ENCODE measurements around the gene TIMD4.

The TIMD4 gene

GRCh38 chr5:156912869-156913268 is 50.2 kb downstream of the TIMD4 start:
- TF ChIP-seq POLR2A (IDR thresholded peaks at IDR 0.05; ENCODE audit: low read length): no peak
- TF ChIP-seq GATA1 (IDR thresholded peaks at IDR 0.05; ENCODE audit: low read depth, low read length): no peak
- no peak for DNase-seq

GRCh38 chr5:156909180-156909579 is 53.8 kb downstream of the TIMD4 start:
- no peak for DNase-seq
- TF ChIP-seq POLR2A (IDR thresholded peaks at IDR 0.05; ENCODE audit: low read length) (no peak), GATA1 (IDR thresholded peaks at IDR 0.05; ENCODE audit: low read depth, low read length) (no peak)

GRCh38 chr5:156907667-156908066 is 55.4 kb downstream of the TIMD4 start:
- no peak for DNase-seq
- TF ChIP-seq GATA1 (IDR thresholded peaks at IDR 0.05; ENCODE audit: low read depth, low read length) (no peak), POLR2A (IDR thresholded peaks at IDR 0.05; ENCODE audit: low read length) (no peak)

GRCh38 chr5:156906807-156907206 is 56.2 kb downstream of the TIMD4 start:
- DNase-seq: no peak
- TF ChIP-seq POLR2A (IDR thresholded peaks at IDR 0.05; ENCODE audit: low read length) (no peak), GATA1 (IDR thresholded peaks at IDR 0.05; ENCODE audit: low read depth, low read length) (no peak)

- no peak for DNase-seq
- TF ChIP-seq GATA1 (IDR thresholded peaks at IDR 0.05; ENCODE audit: low read depth, low read length) (no peak), POLR2A (IDR thresholded peaks at IDR 0.05; ENCODE audit: low read length) (no peak)
These were observed 66.5 kb downstream of the TIMD4 start for GRCh38 chr5:156896546-156896945.

- no peak for DNase-seq
- TF ChIP-seq POLR2A (IDR thresholded peaks at IDR 0.05; ENCODE audit: low read length) (no peak), GATA1 (IDR thresholded peaks at IDR 0.05; ENCODE audit: low read depth, low read length) (no peak)
These were observed 69.5 kb downstream of the TIMD4 start for GRCh38 chr5:156893517-156893916.

GRCh38 chr5:156892864-156893263 is 70.2 kb downstream of the TIMD4 start:
- TF ChIP-seq POLR2A (IDR thresholded peaks at IDR 0.05; ENCODE audit: low read length) (no peak), GATA1 (IDR thresholded peaks at IDR 0.05; ENCODE audit: low read depth, low read length) (no peak)
- no peak for DNase-seq

GRCh38 chr5:156892223-156892622 is 70.8 kb downstream of the TIMD4 start:
- no peak for TF ChIP-seq GATA1 (IDR thresholded peaks at IDR 0.05; ENCODE audit: low read depth, low read length)
- no peak for TF ChIP-seq POLR2A (IDR thresholded peaks at IDR 0.05; ENCODE audit: low read length)
- DNase-seq: no peak

GRCh38 chr5:156888520-156888919 is 74.5 kb downstream of the TIMD4 start:
- no peak for DNase-seq
- TF ChIP-seq GATA1 (IDR thresholded peaks at IDR 0.05; ENCODE audit: low read depth, low read length): no peak
- no peak for TF ChIP-seq POLR2A (IDR thresholded peaks at IDR 0.05; ENCODE audit: low read length)

- TF ChIP-seq GATA1 (IDR thresholded peaks at IDR 0.05; ENCODE audit: low read depth, low read length): no peak
- no peak for TF ChIP-seq POLR2A (IDR thresholded peaks at IDR 0.05; ENCODE audit: low read length)
- no peak for DNase-seq
These were observed 79.6 kb downstream of the TIMD4 start for GRCh38 chr5:156883316-156883875.

GRCh38 chr5:156879665-156880285 is 83.3 kb downstream of the TIMD4 start:
- no peak for TF ChIP-seq GATA1 (IDR thresholded peaks at IDR 0.05; ENCODE audit: low read depth, low read length)
- no peak for TF ChIP-seq POLR2A (IDR thresholded peaks at IDR 0.05; ENCODE audit: low read length)
- no peak for DNase-seq

GRCh38 chr5:156871212-156871611 is 91.8 kb downstream of the TIMD4 start:
- TF ChIP-seq POLR2A (IDR thresholded peaks at IDR 0.05; ENCODE audit: low read length): no peak
- no peak for TF ChIP-seq GATA1 (IDR thresholded peaks at IDR 0.05; ENCODE audit: low read depth, low read length)

GRCh38 chr5:156870498-156870839 is 92.6 kb downstream of the TIMD4 start:
- no peak for DNase-seq
- TF ChIP-seq POLR2A (IDR thresholded peaks at IDR 0.05; ENCODE audit: low read length): no peak
- TF ChIP-seq GATA1 (IDR thresholded peaks at IDR 0.05; ENCODE audit: low read depth, low read length): no peak

More at GRCh38 chr5:156871212-156871611, 91.8 kb downstream of the TIMD4 start:
- no peak for DNase-seq
